Activated CD8-positive, alpha-beta memory T cell treated with anti-CD3 and anti-CD28 coated beads, Interleukin-2, amount 50 U/mL, for 24 hours (primary cell): ENCODE data around the gene MAN1C1.
"Not testable (repeated sequence)": the region's sequence is repeated elsewhere in the genome, so short reads cannot be mapped to it uniquely, and the experiment has no call there.

Source experiments
- DNase-seq: peaks from one replicate; pipeline ENCODE4 v3.0.0-alpha.2; 2020; ENCODE audit errors: extremely low read depth

MAN1C1 gene

GRCh38 chr1:25634896-25635295 lies 18.3 kb downstream of the MAN1C1 start:
- DNase-seq, result no peak

GRCh38 chr1:25636141-25636540 lies 19.6 kb downstream of the MAN1C1 start:
- not testable (repeated sequence) for DNase-seq

- no peak for DNase-seq
These were observed 24.2 kb downstream of the MAN1C1 start for GRCh38 chr1:25640646-25641328.

GRCh38 chr1:25641329-25641725 lies 24.7 kb downstream of the MAN1C1 start:
- no peak for DNase-seq

GRCh38 chr1:25641931-25642573 lies 25.5 kb downstream of the MAN1C1 start:
- DNase-seq, result no peak

GRCh38 chr1:25642574-25643108 lies 26.1 kb downstream of the MAN1C1 start:
- no peak for DNase-seq

- no peak for DNase-seq
These were observed 27.3 kb downstream of the MAN1C1 start for GRCh38 chr1:25643929-25644328.

- DNase-seq, result no peak
These were observed 28.4 kb downstream of the MAN1C1 start for GRCh38 chr1:25644962-25645361.

GRCh38 chr1:25645637-25646400 lies 29.2 kb downstream of the MAN1C1 start:
- DNase-seq, result no peak

GRCh38 chr1:25647106-25647505 lies 30.5 kb downstream of the MAN1C1 start:
- no peak for DNase-seq

- DNase-seq, result no peak
These were observed 31.3 kb downstream of the MAN1C1 start for GRCh38 chr1:25647863-25648262.

GRCh38 chr1:25648681-25649440 lies 32.3 kb downstream of the MAN1C1 start:
- no peak for DNase-seq

- DNase-seq, result no peak
These were observed 33.1 kb downstream of the MAN1C1 start for GRCh38 chr1:25649505-25650288.

- DNase-seq, result no peak
These were observed 33.6 kb downstream of the MAN1C1 start for GRCh38 chr1:25650289-25650576.

- DNase-seq, result no peak
These were observed 34.5 kb downstream of the MAN1C1 start for GRCh38 chr1:25651036-25651640.

- no peak for DNase-seq
These were observed 35.5 kb downstream of the MAN1C1 start for GRCh38 chr1:25651824-25652741.

- DNase-seq, result no peak
These were observed 37.0 kb downstream of the MAN1C1 start for GRCh38 chr1:25653558-25653957.

GRCh38 chr1:25654109-25654660 lies 37.6 kb downstream of the MAN1C1 start:
- no peak for DNase-seq

- DNase-seq, result no peak
These were observed 40.7 kb downstream of the MAN1C1 start for GRCh38 chr1:25657121-25657882.
